ENCODE measurements around the gene PSMG3. TPM values are rescaled to one million over a fixed set of nuclear protein-coding genes. Genes with fewer than 3 reads are reported as not detected.

Gene PSMG3
- total and polyA plus RNA-seq, 2 donors from 2014 or later, result 29.7 to 66.6 TPM

DNA sequence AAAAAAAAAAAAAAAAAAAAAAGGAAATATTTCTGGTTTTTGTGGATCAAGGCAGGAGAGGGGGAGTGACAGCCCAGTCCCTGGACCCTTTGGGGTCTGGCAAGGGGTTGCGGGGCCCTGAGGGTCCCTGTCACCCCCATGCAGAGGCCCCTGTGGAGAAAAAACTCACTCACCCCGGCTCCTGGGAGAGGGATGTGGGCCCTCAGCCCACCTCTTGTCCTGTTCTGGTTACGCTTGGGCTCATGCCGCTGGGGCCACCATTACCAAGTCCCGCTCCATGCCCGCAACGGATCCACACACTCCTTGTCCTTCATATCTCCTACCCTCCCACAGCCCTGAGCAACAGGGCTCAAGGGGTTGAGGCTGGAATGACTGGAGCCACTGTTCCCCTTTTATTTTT is 12.8 kb downstream of the PSMG3 start:
- intact Hi-C loops (cut with DNase I), result no loop called here
- TF ChIP-seq, protein P1, sequence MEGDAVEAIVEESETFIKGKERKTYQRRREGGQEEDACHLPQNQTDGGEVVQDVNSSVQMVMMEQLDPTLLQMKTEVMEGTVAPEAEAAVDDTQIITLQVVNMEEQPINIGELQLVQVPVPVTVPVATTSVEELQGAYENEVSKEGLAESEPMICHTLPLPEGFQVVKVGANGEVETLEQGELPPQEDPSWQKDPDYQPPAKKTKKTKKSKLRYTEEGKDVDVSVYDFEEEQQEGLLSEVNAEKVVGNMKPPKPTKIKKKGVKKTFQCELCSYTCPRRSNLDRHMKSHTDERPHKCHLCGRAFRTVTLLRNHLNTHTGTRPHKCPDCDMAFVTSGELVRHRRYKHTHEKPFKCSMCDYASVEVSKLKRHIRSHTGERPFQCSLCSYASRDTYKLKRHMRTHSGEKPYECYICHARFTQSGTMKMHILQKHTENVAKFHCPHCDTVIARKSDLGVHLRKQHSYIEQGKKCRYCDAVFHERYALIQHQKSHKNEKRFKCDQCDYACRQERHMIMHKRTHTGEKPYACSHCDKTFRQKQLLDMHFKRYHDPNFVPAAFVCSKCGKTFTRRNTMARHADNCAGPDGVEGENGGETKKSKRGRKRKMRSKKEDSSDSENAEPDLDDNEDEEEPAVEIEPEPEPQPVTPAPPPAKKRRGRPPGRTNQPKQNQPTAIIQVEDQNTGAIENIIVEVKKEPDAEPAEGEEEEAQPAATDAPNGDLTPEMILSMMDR (IDR thresholded peaks at IDR 0.05; ENCODE audit: borderline replicate concordance, extremely low read depth, insufficient read depth), result no peak
- DNase-seq, result peak in 2 of 5 donors; percentile 47 to 52
- Histone ChIP-seq H3K4me1 (ENCODE audit: control insufficient read depth in 2 of 3, insufficient read depth in 2 of 3, low read depth in 1 of 3, low read length in 3 of 3) (peaks cover 0 to 17% (median 11%) of the 10 kb centered on the region in 3 donors), H3K27ac (ENCODE audit: low read depth in 2 of 2, low read length in 2 of 2) (no peak overlapping the region), H3K36me3 (ENCODE audit: control insufficient read depth in 2 of 3, insufficient read depth in 3 of 3, low read length in 3 of 3) (no peaks in the 10 kb centered on the region), H3K27me3 (ENCODE audit: control insufficient read depth, insufficient read depth, low read length) (no peaks in the 10 kb centered on the region), H3K9ac (ENCODE audit: low read length in 3 of 3) (no peak overlapping the region), H3K4me3 (ENCODE audit: low read length in 3 of 3) (no peak overlapping the region), H3K9me3 (ENCODE audit: control insufficient read depth in 2 of 3, insufficient read depth in 1 of 3, low read length in 3 of 3) (no peaks in the 10 kb centered on the region)
- FAIRE-seq, result no peak

DNA sequence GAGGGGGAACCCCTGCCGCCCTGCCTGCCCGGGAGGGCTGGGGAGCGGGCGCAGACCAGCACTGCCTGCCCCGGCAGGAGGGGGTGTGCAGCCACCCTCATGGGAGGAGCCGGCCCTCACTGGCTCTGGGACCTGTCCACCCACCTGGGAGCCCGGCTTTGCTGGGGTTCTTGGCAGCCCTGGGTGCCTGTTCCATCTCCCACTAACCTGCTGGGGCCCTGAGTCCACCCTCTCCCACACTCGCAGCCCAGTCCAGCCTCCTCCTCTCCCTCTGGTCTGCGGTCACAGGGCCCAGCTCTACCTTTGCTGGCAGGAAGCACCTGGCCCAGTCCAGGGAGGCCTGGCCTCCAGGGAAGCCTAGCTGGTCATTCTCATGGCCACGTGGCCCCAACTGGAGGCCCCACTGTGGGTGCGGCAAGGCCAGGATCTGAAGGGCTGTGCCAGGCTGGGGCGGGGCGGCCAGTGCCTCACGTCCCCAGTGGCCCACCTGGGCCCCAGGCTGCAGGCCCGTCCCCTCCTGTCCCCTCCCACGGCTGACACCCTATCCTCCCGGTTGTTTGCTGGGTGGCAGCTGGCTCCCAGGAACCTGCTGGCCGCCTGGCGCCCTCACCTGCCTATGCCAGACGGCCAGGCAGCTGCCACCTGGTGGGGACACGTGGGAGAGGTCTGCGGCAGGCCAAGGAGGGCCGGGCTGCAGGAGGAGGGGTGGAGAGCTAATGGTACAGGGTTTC is 13.9 kb downstream of the PSMG3 start, which contains the start of gene TMEM184A:
Gene TMEM184A, minus strand, starts transcription at position 393 of the 731 bp plus-strand sequence. CDS start 721 bp downstream, outside the sequence.
- no peaks in the 10 kb centered on the region for H3K36me3 ChIP-seq (ENCODE audit: control insufficient read depth in 2 of 3, insufficient read depth in 3 of 3, low read length in 3 of 3)
- peak within 1 kb of the TSS in 1 of 3 donors; percentile 55 for H3K9ac ChIP-seq (ENCODE audit: low read length in 3 of 3)
- H3K4me3 ChIP-seq (ENCODE audit: low read length in 3 of 3), result peak within 1 kb of the TSS in 2 of 3 donors; percentile 19 to 46
- H3K27ac ChIP-seq (ENCODE audit: low read depth in 2 of 2, low read length in 2 of 2), result peak within 1 kb of the TSS; percentile 88 to 89
- TF ChIP-seq, protein P1 (IDR thresholded peaks at IDR 0.05; ENCODE audit: borderline replicate concordance, extremely low read depth, insufficient read depth), result peak; percentile 76
- H3K27me3 ChIP-seq (ENCODE audit: control insufficient read depth, insufficient read depth, low read length), result no peaks in the 10 kb centered on the region
- peaks cover 0 to 17% (median 11%) of the 10 kb centered on the region in 3 donors for H3K4me1 ChIP-seq (ENCODE audit: control insufficient read depth in 2 of 3, insufficient read depth in 2 of 3, low read depth in 1 of 3, low read length in 3 of 3)
- DNase-seq (peak; percentile 88 to 93 (median 91)), FAIRE-seq (no peak)
- intact Hi-C loops (cut with DNase I), result no loop called here
- H3K9me3 ChIP-seq (ENCODE audit: control insufficient read depth in 2 of 3, insufficient read depth in 1 of 3, low read length in 3 of 3), result no peaks in the 10 kb centered on the region

DNA sequence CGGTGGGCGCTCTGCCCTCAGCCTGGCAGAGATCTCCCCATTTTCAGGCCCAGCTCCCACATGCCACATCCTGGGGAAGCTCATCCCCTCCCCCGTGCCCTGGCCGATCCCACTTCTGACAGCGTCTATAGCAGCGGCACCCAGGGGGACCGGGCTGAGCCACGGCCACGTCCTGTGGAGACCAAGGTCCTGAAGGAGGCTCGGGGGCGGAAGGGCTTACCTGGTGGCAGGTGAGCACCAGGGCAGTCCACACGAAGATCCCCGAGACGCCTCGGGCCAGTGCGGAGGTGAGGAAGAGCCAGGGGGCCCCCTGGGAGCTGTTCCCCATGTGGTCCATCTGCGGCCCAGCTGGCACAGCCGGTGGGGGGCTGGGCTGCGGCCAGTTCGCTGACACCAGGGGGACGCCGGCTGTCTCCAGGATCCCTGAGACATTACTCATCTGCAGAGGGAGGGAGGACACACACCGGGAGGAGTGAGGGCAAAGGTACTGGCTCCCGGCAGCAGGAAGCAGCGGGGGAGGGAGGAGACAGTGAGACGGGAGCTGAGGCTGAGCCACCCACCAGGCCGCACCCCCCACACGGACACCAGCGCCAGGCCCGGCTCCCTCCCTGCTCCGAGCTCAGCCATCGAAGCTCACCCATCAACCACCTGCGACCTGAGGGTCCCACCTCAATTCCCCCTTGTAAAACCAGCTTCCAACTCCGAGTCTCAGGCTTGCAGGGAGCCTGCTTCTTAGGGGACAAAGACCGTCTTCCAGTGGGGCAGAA is 14.6 kb downstream of the PSMG3 start:
- FAIRE-seq (no peak), DNase-seq (peak; percentile 89 to 95 (median 93))
- intact Hi-C loops (cut with DNase I), result no loop called here
- H3K9me3 ChIP-seq (ENCODE audit: control insufficient read depth in 2 of 3, insufficient read depth in 1 of 3, low read length in 3 of 3), result no peaks in the 10 kb centered on the region
- no peaks in the 10 kb centered on the region for H3K27me3 ChIP-seq (ENCODE audit: control insufficient read depth, insufficient read depth, low read length)
- H3K27ac ChIP-seq (ENCODE audit: low read depth in 2 of 2, low read length in 2 of 2), result peak overlapping the region; percentile 88 to 89
- peak overlapping the region in 1 of 3 donors; percentile 55 for H3K9ac ChIP-seq (ENCODE audit: low read length in 3 of 3)
- TF ChIP-seq, protein P1 (IDR thresholded peaks at IDR 0.05; ENCODE audit: borderline replicate concordance, extremely low read depth, insufficient read depth), result no peak
- peaks cover 0 to 17% (median 11%) of the 10 kb centered on the region in 3 donors for H3K4me1 ChIP-seq (ENCODE audit: control insufficient read depth in 2 of 3, insufficient read depth in 2 of 3, low read depth in 1 of 3, low read length in 3 of 3)
- peak overlapping the region in 2 of 3 donors; percentile 19 to 46 for H3K4me3 ChIP-seq (ENCODE audit: low read length in 3 of 3)
- H3K36me3 ChIP-seq (ENCODE audit: control insufficient read depth in 2 of 3, insufficient read depth in 3 of 3, low read length in 3 of 3), result no peaks in the 10 kb centered on the region

Measured in kidney (tissue), 14 donors.